H1 (cell line): ENCODE measurements around the gene LHFPL3. TPM values are rescaled to one million over a fixed set of nuclear protein-coding genes. Genes with fewer than 3 reads are reported as not detected.

Experiments
- CTCF ChIA-PET: fragments of 300-600 bp; sonication (Branson Sonifier 250); formaldehyde crosslinking; loops from one replicate; lab custom pipeline; 2021; ENCODE audit not compliant: partially characterized antibody; lab: Charles Lee
- POLR2A ChIA-PET: fragments of 300-600 bp; sonication (Branson Sonifier 250); formaldehyde crosslinking; loops from one replicate; lab custom pipeline; 2021; ENCODE audit warnings: inconsistent platforms; ENCODE audit not compliant: partially characterized antibody; lab: Charles Lee
- DNase-seq, 2 experiments: peaks; one replicate each; pipeline versions ENCODE4 v3.0.0 to v3.0.0-alpha.2; 2010 to 2022; ENCODE audit warnings: low spot score in 2 of 2, low read depth in 1 of 2, mixed read lengths in 1 of 2
- FAIRE-seq: peaks from 2 replicates; lab custom pipeline; 2011; peaks lifted over from hg19 to GRCh38; lab: Jason Lieb, UNC
- H2AFZ ChIP-seq: 2 replicates; pipeline ENCODE4 v1.8.1; 2012; ENCODE audit warnings: low read length, inconsistent platforms
- H2AK5ac ChIP-seq: 2 replicates; pipeline ENCODE4 v1.6.1; 2013; ENCODE audit warnings: low read depth, low read length
- H2BK120ac ChIP-seq: replicated peaks from 2 replicates; pipeline ENCODE3; 2013; ENCODE audit warnings: low read depth, low read length, inconsistent platforms
- H2BK12ac ChIP-seq: 2 replicates; pipeline ENCODE4 v1.6.1; 2013; ENCODE audit warnings: low read depth, low read length
- H2BK15ac ChIP-seq: 2 replicates; pipeline ENCODE4 v1.6.1; 2013; ENCODE audit warnings: low read length
- H2BK20ac ChIP-seq: 2 replicates; pipeline ENCODE4 v1.6.1; 2013; ENCODE audit warnings: low read length
- H2BK5ac ChIP-seq: 2 replicates; pipeline ENCODE4 v1.6.1; 2013; ENCODE audit warnings: low read depth, low read length
- H3K14ac ChIP-seq: 2 replicates; pipeline ENCODE4 v1.6.1; 2013; ENCODE audit warnings: inconsistent platforms; ENCODE audit not compliant: insufficient read length
- H3K18ac ChIP-seq: 2 replicates; pipeline ENCODE4 v1.6.1; 2013; ENCODE audit warnings: low read length; ENCODE audit errors: extremely low read depth
- H3K23ac ChIP-seq: 2 replicates; pipeline ENCODE4 v1.6.1; 2013; ENCODE audit warnings: inconsistent platforms; ENCODE audit not compliant: insufficient read length
- H3K23me2 ChIP-seq: 2 replicates; pipeline ENCODE4 v1.6.1; 2013; ENCODE audit warnings: low read depth, low read length
- H3K27ac ChIP-seq: 2 replicates; pipeline ENCODE4 v1.6.1; 2011; ENCODE audit warnings: low read depth, low read length, inconsistent platforms
- H3K27me3 ChIP-seq, 4 experiments: replicated peaks in 1 of 4; 1 replicate in 1 of 4; 2 replicates in 3 of 4; pipeline versions ENCODE4 v1.6.1 to v1.8.1; 2011 to 2013; ENCODE audit warnings: low read length in 3 of 4, mild to moderate bottlenecking in 3 of 4, inconsistent platforms in 2 of 4, mixed read lengths in 2 of 4, moderate library complexity in 1 of 4; ENCODE audit not compliant: control insufficient read depth in 3 of 4, insufficient read depth in 3 of 4; ENCODE audit errors: extremely low read depth in 1 of 4
- H3K36me3 ChIP-seq, 4 experiments: 2 replicates each; pipeline versions ENCODE4 v1.6.1 to v1.8.1; 2011 to 2013; ENCODE audit warnings: mild to moderate bottlenecking in 4 of 4, low read length in 3 of 4, moderate library complexity in 2 of 4, control low read depth in 1 of 4, inconsistent platforms in 1 of 4; ENCODE audit not compliant: insufficient read depth in 4 of 4, control insufficient read depth in 2 of 4
- H3K4ac ChIP-seq: replicated peaks from 2 replicates; pipeline ENCODE3; 2013; ENCODE audit warnings: low read length, low read depth, mixed read lengths, inconsistent platforms; ENCODE audit not compliant: insufficient read length
- H3K4me1 ChIP-seq, 4 experiments: replicated peaks in 1 of 4; 1 replicate in 1 of 4; 2 replicates in 3 of 4; pipeline versions ENCODE4 v1.6.1 to v1.8.1; 2011 to 2013; ENCODE audit warnings: low read length in 3 of 4, inconsistent platforms in 2 of 4, mixed read lengths in 1 of 4; ENCODE audit not compliant: insufficient read depth in 4 of 4, control insufficient read depth in 3 of 4
- H3K4me2 ChIP-seq, 2 experiments: 2 replicates each; pipeline versions ENCODE4 v1.6.1 to v1.8.1; 2011 to 2013; ENCODE audit warnings: low read depth in 2 of 2, low read length in 2 of 2, control low read depth in 1 of 2, inconsistent platforms in 1 of 2, mild to moderate bottlenecking in 1 of 2; ENCODE audit not compliant: insufficient read depth in 1 of 2
- H3K4me3 ChIP-seq, 4 experiments: fragments of 200-600, 300-600 bp in 1 of 4; sonication (generic), shearing (Covaris generic), sonication (Bioruptor Twin) in 1 of 4; 2 replicates each; pipeline versions ENCODE4 v1.5.1 to v1.8.1; 2011 to 2016; ENCODE audit warnings: low read length in 4 of 4, low read depth in 3 of 4, control low read depth in 2 of 4, inconsistent platforms in 2 of 4, mild to moderate bottlenecking in 2 of 4, mixed read lengths in 1 of 4, moderate library complexity in 1 of 4; ENCODE audit not compliant: insufficient read depth in 2 of 4; ENCODE audit errors: extremely low read depth in 1 of 4
- H3K56ac ChIP-seq: replicated peaks from 2 replicates; pipeline ENCODE3; 2013; ENCODE audit warnings: low read depth, mild to moderate bottlenecking, mixed read lengths, low read length, inconsistent platforms; ENCODE audit not compliant: insufficient read length
- H3K79me1 ChIP-seq: 2 replicates; pipeline ENCODE4 v1.6.1; 2013; ENCODE audit warnings: low read depth, low read length, control low read depth
- H3K79me2 ChIP-seq, 2 experiments: 2 replicates each; pipeline versions ENCODE4 v1.6.1 to v1.8.1; 2012 to 2013; ENCODE audit warnings: low read length in 2 of 2, mild to moderate bottlenecking in 2 of 2, inconsistent platforms in 1 of 2; ENCODE audit not compliant: insufficient read depth in 2 of 2, control insufficient read depth in 1 of 2
- H3K9ac ChIP-seq, 4 experiments: replicated peaks in 1 of 4; 1 replicate in 1 of 4; 2 replicates in 3 of 4; pipeline versions ENCODE4 v1.6.1 to v1.8.1; 2011 to 2013; ENCODE audit warnings: low read depth in 3 of 4, low read length in 3 of 4, control low read depth in 2 of 4, mild to moderate bottlenecking in 2 of 4, moderate library complexity in 2 of 4, inconsistent platforms in 1 of 4; ENCODE audit errors: extremely low read depth in 1 of 4
- H3K9me3 ChIP-seq, 2 experiments: 2 replicates each; pipeline versions ENCODE4 v1.6.1 to v1.8.1; 2012 to 2013; ENCODE audit warnings: mild to moderate bottlenecking in 2 of 2, moderate library complexity in 2 of 2, control low read depth in 1 of 2, inconsistent platforms in 1 of 2, low read depth in 1 of 2, low read length in 1 of 2, mixed read lengths in 1 of 2; ENCODE audit not compliant: insufficient read depth in 2 of 2
- H4K20me1 ChIP-seq, 2 experiments: replicated peaks in 1 of 2; 2 replicates each; pipeline versions ENCODE3 to v1.8.1; 2011 to 2013; ENCODE audit warnings: inconsistent platforms in 2 of 2, low read length in 2 of 2, mild to moderate bottlenecking in 1 of 2; ENCODE audit not compliant: insufficient read depth in 2 of 2, control insufficient read depth in 1 of 2
- H4K5ac ChIP-seq: 2 replicates; pipeline ENCODE4 v1.6.1; 2013; ENCODE audit warnings: low read length, low read depth, mixed read lengths, inconsistent platforms; ENCODE audit not compliant: insufficient read length
- H4K8ac ChIP-seq: 2 replicates; pipeline ENCODE4 v1.8.0; 2013; ENCODE audit warnings: mild to moderate bottlenecking, moderate library complexity, low read length, inconsistent platforms; ENCODE audit not compliant: insufficient read depth; ENCODE audit errors: extremely low read depth
- H4K91ac ChIP-seq: replicated peaks from 2 replicates; pipeline ENCODE3; 2013; ENCODE audit warnings: low read length, mixed read lengths, inconsistent platforms; ENCODE audit not compliant: insufficient read length
- BACH1 ChIP-seq: IDR thresholded peaks from 2 replicates; pipeline ENCODE4 v1.6.1; 2012; ENCODE audit warnings: low read length, improper control_type of control experiment
- CTCF ChIP-seq, 3 experiments: IDR thresholded peaks; 1 replicate in 2 of 3; 2 replicates in 1 of 3; pipeline versions ENCODE4 v1.5.1 to v1.6.1; 2011; ENCODE audit warnings: low read length in 3 of 3, mild to moderate bottlenecking in 3 of 3, inconsistent platforms in 2 of 3, low read depth in 1 of 3, moderate library complexity in 1 of 3; ENCODE audit not compliant: insufficient read depth in 1 of 3; ENCODE audit errors: control extremely low read depth in 1 of 3
- EP300 ChIP-seq, 2 experiments: IDR thresholded peaks; 1 replicate in 1 of 2; 2 replicates in 1 of 2; pipeline ENCODE4 v1.6.1; 2011 to 2012; ENCODE audit warnings: low read depth in 2 of 2, low read length in 2 of 2, mild to moderate bottlenecking in 2 of 2, borderline replicate concordance in 1 of 2, inconsistent platforms in 1 of 2, moderate library complexity in 1 of 2
- EZH2 ChIP-seq: fragments of 200-600 bp; sonication (generic); IDR thresholded peaks from 2 replicates; pipeline ENCODE4 v1.7.1; 2012; ENCODE audit warnings: low read depth, mild to moderate bottlenecking, moderate library complexity, low read length, inconsistent platforms; ENCODE audit not compliant: severe bottlenecking
- GTF2F1 ChIP-seq: IDR thresholded peaks from 2 replicates; pipeline ENCODE4 v1.6.1; 2012; ENCODE audit warnings: low read depth, low read length, improper control_type of control experiment, borderline replicate concordance
- JUN ChIP-seq: IDR thresholded peaks from 2 replicates; pipeline ENCODE4 v1.6.1; 2011; ENCODE audit warnings: low read depth, mild to moderate bottlenecking, improper control_type of control experiment, low read length
- POLR2AphosphoS5 ChIP-seq: IDR thresholded peaks from 2 replicates; pipeline ENCODE4 v1.6.1; 2011; ENCODE audit warnings: low read depth, low read length
- TAF7 ChIP-seq: optimal IDR thresholded peaks from 2 replicates; pipeline ENCODE3; 2011; ENCODE audit warnings: low read depth, mild to moderate bottlenecking, inconsistent platforms, low read length, moderate library complexity, borderline replicate concordance
- ZNF274 ChIP-seq: IDR thresholded peaks from 2 replicates; pipeline ENCODE4 v1.7.0; 2012; ENCODE audit warnings: low read length, borderline replicate concordance; ENCODE audit errors: extremely low read depth
- WGBS, 2 experiments: shearing (Covaris generic) in 1 of 2; methylation state at CpG; one replicate each; pipeline versions ENCODE4 v1.1.6 to v1.1.7; 2013 to 2015; ENCODE audit warnings: low lambda C conversion rate in 2 of 2, mixed read lengths in 2 of 2, inconsistent platforms in 1 of 2, low coverage in 1 of 2, missing lambda C conversion rate in 1 of 2; ENCODE audit not compliant: insufficient replicate concordance in 2 of 2, insufficient coverage in 1 of 2, insufficient read length in 1 of 2; ENCODE audit errors: extremely low coverage in 1 of 2, missing lambda C conversion rate in 1 of 2; 5-methylcytosine and 5-hydroxymethylcytosine counted together
- polyA plus RNA-seq, 7 experiments: library from polyadenylated mRNA; depleted of rRNA in 3 of 7; stranded (reverse) in 5 of 7; unstranded in 2 of 7; fragments of >200 nt in 5 of 7; fragments of 200-250 nt in 2 of 7; gene quantifications; 1 replicate in 5 of 7; 2 replicates in 1 of 7; 4 replicates in 1 of 7; pipeline versions ENCODE4 v1.2.1 to v1.2.3, GENCODE V29; 2011 to 2013; ENCODE audit warnings: missing spikeins in 2 of 7, mixed read lengths in 2 of 7
- total RNA-seq: library from RNA; stranded (reverse); fragmentation: NEBNext Ultra II Directional; extraction: Animal tissue kit (Norgen Biotek cat#: 25700); gene quantifications from 2 replicates; pipeline ENCODE4 v1.2.1, GENCODE V29; 2021

The LHFPL3 gene
- total and polyA plus RNA-seq, 2 of the 8 experiments (the other 6 are each of a cell fraction or from before 2014, with no cell fraction given): 0.24 to 0.50 TPM

GRCh38 chr7:104950006-104950405, 621.6 kb downstream of the LHFPL3 start:
- Histone ChIP-seq H3K27ac (no peak overlapping the region), H3K4ac (no peak overlapping the region), H3K36me3 (no peaks in the 10 kb centered on the region), H2BK12ac (no peak overlapping the region; the same call in 1 of the 2 replicates), H2BK20ac (no peak overlapping the region), H3K4me3 (no peak overlapping the region), H2AFZ (no peak overlapping the region), H3K56ac (no peak overlapping the region), H3K18ac (no peak overlapping the region), H2AK5ac (no peak overlapping the region), H4K91ac (no peak overlapping the region)
- FAIRE-seq: no peak
- POLR2A ChIA-PET: interaction anchor here (1.0 kb wide), 1 partner anchor 36 kb away, joined by 3 read pairs; no protein-coding TSS in a partner anchor
- CTCF ChIA-PET: interaction anchor here (1.2 kb wide), 1 partner anchor 32 kb away, joined by 3 read pairs; no protein-coding TSS in a partner anchor
- no peak for TF ChIP-seq EZH2
- TF ChIP-seq POLR2AphosphoS5: no peak
- TF ChIP-seq GTF2F1: no peak
- TF ChIP-seq BACH1: no peak
- TF ChIP-seq CTCF (IDR thresholded peaks at IDR 0.05; ENCODE audit: control extremely low read depth in 1 of 3, insufficient read depth in 1 of 3, low read depth in 1 of 3, low read length in 3 of 3): no peak
- TF ChIP-seq TAF7: no peak
- TF ChIP-seq JUN: no peak
- no peak for TF ChIP-seq ZNF274
- no peak for TF ChIP-seq EP300 (IDR thresholded peaks at IDR 0.05; ENCODE audit: borderline replicate concordance in 1 of 2, low read depth in 2 of 2, low read length in 2 of 2)
- TF ChIP-seq, all 59 proteins: peak for 0
- H4K20me1 ChIP-seq: no peaks in the 10 kb centered on the region
- 90% methylated on average over 5 of the region's 5 CpGs; no CpG with 5 or more reads in 1 of the 2 experiments for WGBS, 2 experiments
- no peak overlapping the region for H2BK5ac ChIP-seq
- H3K23me2 ChIP-seq: no peaks in the 10 kb centered on the region
- no peaks in the 10 kb centered on the region for H3K79me1 ChIP-seq
- no peaks in the 10 kb centered on the region for H3K79me2 ChIP-seq
- H2BK120ac ChIP-seq: no peak overlapping the region
- no peak overlapping the region for H3K23ac ChIP-seq
- H3K14ac ChIP-seq: no peak overlapping the region
- no peaks in the 10 kb centered on the region for H3K9me3 ChIP-seq
- no peak overlapping the region for H3K4me2 ChIP-seq
- H3K27me3 ChIP-seq: no peaks in the 10 kb centered on the region
- no peak overlapping the region for H2BK15ac ChIP-seq
- no peak overlapping the region for H4K5ac ChIP-seq
- no peak overlapping the region for H3K9ac ChIP-seq
- peaks cover 0 to 4% (median under 1%) of the 10 kb centered on the region in 4 experiments; a peak in 3 of 7 replicates for H3K4me1 ChIP-seq
- no peak overlapping the region for H4K8ac ChIP-seq
- no peak for DNase-seq
